Activated CD8-positive, alpha-beta T cell treated with anti-CD3 and anti-CD28 coated beads, Interleukin-2, amount 10 ng/mL, durations not matched to agents 7 days and 5 days (primary cell): ENCODE results near the gene OR6A2. TPM values are rescaled to one million over a fixed set of nuclear protein-coding genes. Genes with fewer than 3 reads are reported as not detected.

Source experiments
- ATAC-seq: fragments of 150-1000 bp; cut with Tn5 transposase; one replicate; pipeline ENCODE4 v1.10.0; 2021; ENCODE audit warnings: moderate library complexity
- CTCF ChIA-PET: fragments of 350-600 bp; sonication (Branson Sonifier 250); formaldehyde crosslinking; loops from one replicate; lab custom pipeline; 2021; ENCODE audit warnings: antibody characterized with exemption; lab: Charles Lee
- POLR2A ChIA-PET: fragments of 350-600 bp; sonication (Branson Sonifier 250); formaldehyde crosslinking; loops from one replicate; lab custom pipeline; 2021; ENCODE audit warnings: antibody characterized with exemption; lab: Charles Lee
- DNase-seq: peaks from one replicate; pipeline ENCODE4 v3.0.0-alpha.2; 2020
- H3K27ac Mint-ChIP-seq: one replicate; pipeline ENCODE4 v1.8.0; 2021; ENCODE audit warnings: mild to moderate bottlenecking, mixed read lengths
- H3K27me3 Mint-ChIP-seq: one replicate; pipeline ENCODE4 v1.8.0; 2021; ENCODE audit warnings: low read depth, mixed read lengths
- H3K36me3 Mint-ChIP-seq: one replicate; pipeline ENCODE4 v1.8.0; 2021; ENCODE audit warnings: low read depth, mixed read lengths
- H3K4me1 Mint-ChIP-seq: one replicate; pipeline ENCODE4 v1.8.0; 2021; ENCODE audit warnings: low read depth, mixed read lengths
- H3K4me3 Mint-ChIP-seq: one replicate; pipeline ENCODE4 v1.8.0; 2021; ENCODE audit warnings: mild to moderate bottlenecking, mixed read lengths
- H3K9me3 Mint-ChIP-seq: one replicate; pipeline ENCODE4 v1.8.0; 2022; ENCODE audit warnings: mixed read lengths; ENCODE audit not compliant: insufficient read depth
- total RNA-seq, 2 experiments: library from RNA; stranded (reverse); gene quantifications; one replicate each; pipeline ENCODE4 v1.2.3, GENCODE V29; 2021

OR6A2 gene
- total RNA-seq = under 1 TPM; 0.05 TPM

- Mint-ChIP-seq H3K4me1 (no peaks in the 10 kb centered on the region), H3K9me3 (no peaks in the 10 kb centered on the region), H3K27me3 (peaks cover 8% of the 10 kb centered on the region), H3K4me3 (no peak within 1 kb of the TSS), H3K36me3 (no peaks in the 10 kb centered on the region), H3K27ac (no peak within 1 kb of the TSS)
- CTCF ChIA-PET = no interaction called here
- POLR2A ChIA-PET = no interaction called here
- DNase-seq (no peak), ATAC-seq (no peak)
Observed at GRCh38 chr11:6799402-6799801, at the start of gene OR6A2. Gene OR6A2, minus strand, starts transcription at chr11:6799689. Its CDS starts 3,981 bp downstream, at chr11:6795708.

GRCh38 chr11:6845383-6845782 is 45.9 kb upstream of the OR6A2 start, which contains the start of gene OR10A5:
Gene OR10A5, plus strand, starts transcription at chr11:6845683. Its CDS starts 0 bp downstream, at chr11:6845683.
- CTCF ChIA-PET = no interaction called here
- ATAC-seq (no peak), DNase-seq (no peak)
- no peak within 1 kb of the TSS for H3K4me3 Mint-ChIP-seq
- no peak within 1 kb of the TSS for H3K27ac Mint-ChIP-seq
- POLR2A ChIA-PET = no interaction called here
- no peaks in the 10 kb centered on the region for H3K4me1 Mint-ChIP-seq
- no peaks in the 10 kb centered on the region for H3K36me3 Mint-ChIP-seq
- no peaks in the 10 kb centered on the region for H3K9me3 Mint-ChIP-seq
- peaks cover 3% of the 10 kb centered on the region for H3K27me3 Mint-ChIP-seq

- Mint-ChIP-seq H3K4me1 (no peaks in the 10 kb centered on the region), H3K36me3 (no peaks in the 10 kb centered on the region), H3K27me3 (peaks cover 5% of the 10 kb centered on the region), H3K27ac (no peak overlapping the region), H3K4me3 (no peak overlapping the region), H3K9me3 (no peaks in the 10 kb centered on the region)
- DNase-seq (no peak), ATAC-seq (no peak)
- ChIA-PET POLR2A (no interaction called here), CTCF (no interaction called here)
Observed at GRCh38 chr11:6844356-6844755, 44.9 kb upstream of the OR6A2 start.

GRCh38 chr11:6843670-6844069 is 44.2 kb upstream of the OR6A2 start:
- no peaks in the 10 kb centered on the region for H3K4me1 Mint-ChIP-seq
- POLR2A ChIA-PET = no interaction called here
- CTCF ChIA-PET = no interaction called here

GRCh38 chr11:6841694-6842093 is 42.2 kb upstream of the OR6A2 start:
- Mint-ChIP-seq H3K9me3 (no peaks in the 10 kb centered on the region), H3K27me3 (peaks cover 7% of the 10 kb centered on the region), H3K4me3 (no peak overlapping the region), H3K36me3 (no peaks in the 10 kb centered on the region), H3K27ac (no peak overlapping the region), H3K4me1 (no peaks in the 10 kb centered on the region)
- no peak for DNase-seq
- POLR2A ChIA-PET = no interaction called here
- CTCF ChIA-PET = no interaction called here
- no peak for ATAC-seq

More at GRCh38 chr11:6843670-6844069, 44.2 kb upstream of the OR6A2 start:
- ATAC-seq (no peak), DNase-seq (no peak)
- no peak overlapping the region for H3K27ac Mint-ChIP-seq
- H3K9me3 Mint-ChIP-seq = no peaks in the 10 kb centered on the region
- H3K36me3 Mint-ChIP-seq = no peaks in the 10 kb centered on the region
- no peak overlapping the region for H3K4me3 Mint-ChIP-seq
- peaks cover 5% of the 10 kb centered on the region for H3K27me3 Mint-ChIP-seq

DNA sequence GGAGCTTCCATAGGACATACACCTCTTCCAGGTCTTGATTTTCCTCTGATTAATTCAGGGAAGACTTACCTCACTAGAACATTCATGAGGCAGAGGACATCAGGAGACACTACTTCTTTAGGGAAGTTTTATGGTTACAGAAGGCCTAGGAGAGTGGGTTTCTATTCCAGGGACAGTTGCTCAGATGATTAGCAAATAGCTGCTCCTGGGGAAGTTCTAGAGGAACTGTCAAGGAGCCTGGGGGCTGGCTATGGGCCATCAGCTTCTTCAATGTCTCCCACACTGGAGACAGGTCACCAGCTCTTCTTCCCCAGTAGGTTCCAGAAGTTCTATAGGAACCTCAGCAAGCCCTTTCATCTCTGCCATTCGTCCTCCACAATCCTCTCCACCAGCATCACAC is 34.5 kb upstream of the OR6A2 start:
- POLR2A ChIA-PET = no interaction called here
- ATAC-seq (no peak), DNase-seq (no peak)
- CTCF ChIA-PET = interaction anchor here (1.9 kb wide), 1 partner anchor 22 kb away, joined by 9 read pairs; no protein-coding TSS in a partner anchor
- H3K36me3 Mint-ChIP-seq = no peaks in the 10 kb centered on the region
- H3K27me3 Mint-ChIP-seq = peaks cover 2% of the 10 kb centered on the region
- no peak overlapping the region for H3K27ac Mint-ChIP-seq
- H3K9me3 Mint-ChIP-seq = no peaks in the 10 kb centered on the region
- H3K4me3 Mint-ChIP-seq = no peak overlapping the region
- no peaks in the 10 kb centered on the region for H3K4me1 Mint-ChIP-seq

GRCh38 chr11:6833356-6833755 is 33.9 kb upstream of the OR6A2 start:
- POLR2A ChIA-PET = no interaction called here
- Mint-ChIP-seq H3K27me3 (peaks cover 2% of the 10 kb centered on the region), H3K4me1 (no peaks in the 10 kb centered on the region), H3K9me3 (no peaks in the 10 kb centered on the region), H3K36me3 (no peaks in the 10 kb centered on the region), H3K4me3 (no peak overlapping the region), H3K27ac (no peak overlapping the region)
- CTCF ChIA-PET = interaction anchor here (1.9 kb wide), 1 partner anchor 21 kb away, joined by 9 read pairs; no protein-coding TSS in a partner anchor
- no peak for DNase-seq
- no peak for ATAC-seq

GRCh38 chr11:6828103-6828502 is 28.6 kb upstream of the OR6A2 start:
- Mint-ChIP-seq H3K36me3 (no peaks in the 10 kb centered on the region), H3K27ac (no peak overlapping the region), H3K27me3 (no peaks in the 10 kb centered on the region), H3K4me3 (no peak overlapping the region), H3K9me3 (no peaks in the 10 kb centered on the region), H3K4me1 (no peaks in the 10 kb centered on the region)
- DNase-seq (no peak), ATAC-seq (no peak)
- ChIA-PET POLR2A (no interaction called here), CTCF (no interaction called here)

GRCh38 chr11:6825231-6825744 is 25.8 kb upstream of the OR6A2 start:
- no peak for ATAC-seq
- CTCF ChIA-PET = no interaction called here
- POLR2A ChIA-PET = no interaction called here
- peaks cover 6% of the 10 kb centered on the region for H3K27me3 Mint-ChIP-seq
- no peaks in the 10 kb centered on the region for H3K4me1 Mint-ChIP-seq
- H3K36me3 Mint-ChIP-seq = no peaks in the 10 kb centered on the region
- no peak for DNase-seq
- H3K27ac Mint-ChIP-seq = no peak overlapping the region
- no peak overlapping the region for H3K4me3 Mint-ChIP-seq
- no peaks in the 10 kb centered on the region for H3K9me3 Mint-ChIP-seq

- CTCF ChIA-PET = interaction anchor here (1.3 to 2.6 kb wide), 2 partner anchors 12 to 86 kb away, joined by 3 to 12 read pairs; no protein-coding TSS in a partner anchor
- no peak overlapping the region for H3K4me3 Mint-ChIP-seq
- no peaks in the 10 kb centered on the region for H3K9me3 Mint-ChIP-seq
- no peaks in the 10 kb centered on the region for H3K36me3 Mint-ChIP-seq
- DNase-seq (no peak), ATAC-seq (no peak)
- H3K27ac Mint-ChIP-seq = no peak overlapping the region
- POLR2A ChIA-PET = no interaction called here
- peaks cover 9% of the 10 kb centered on the region for H3K27me3 Mint-ChIP-seq
- no peaks in the 10 kb centered on the region for H3K4me1 Mint-ChIP-seq
Observed at GRCh38 chr11:6824136-6824823, 24.8 kb upstream of the OR6A2 start.

DNA sequence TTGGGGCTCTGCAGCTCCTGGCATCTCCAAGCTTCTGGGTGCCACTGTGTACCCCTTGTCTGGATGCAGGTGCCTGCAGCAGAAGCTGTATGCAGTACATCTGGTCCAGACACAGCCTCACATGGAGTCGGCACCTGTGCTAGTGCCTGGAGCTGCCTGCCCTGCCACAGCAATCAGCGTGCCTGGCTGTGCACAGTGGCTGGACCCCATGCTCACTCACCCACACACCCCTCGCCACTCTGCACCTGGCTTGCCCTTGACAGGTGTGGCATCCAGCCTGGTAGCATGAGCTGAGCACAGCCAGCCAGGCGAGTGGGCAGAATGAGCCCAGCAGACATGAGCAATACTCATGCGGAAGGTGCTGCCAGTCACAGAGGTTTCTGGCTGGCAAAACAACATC is 19.5 kb upstream of the OR6A2 start:
- Mint-ChIP-seq H3K27me3 (peaks cover 9% of the 10 kb centered on the region), H3K4me3 (no peak overlapping the region), H3K9me3 (no peaks in the 10 kb centered on the region), H3K36me3 (no peaks in the 10 kb centered on the region), H3K4me1 (no peaks in the 10 kb centered on the region), H3K27ac (no peak overlapping the region)
- CTCF ChIA-PET = no interaction called here
- DNase-seq (no peak), ATAC-seq (no peak)
- POLR2A ChIA-PET = no interaction called here

GRCh38 chr11:6817694-6818093 is 18.2 kb upstream of the OR6A2 start:
- no peaks in the 10 kb centered on the region for H3K36me3 Mint-ChIP-seq
- H3K4me1 Mint-ChIP-seq = no peaks in the 10 kb centered on the region
- H3K4me3 Mint-ChIP-seq = no peak overlapping the region
- H3K9me3 Mint-ChIP-seq = no peaks in the 10 kb centered on the region
- peaks cover 13% of the 10 kb centered on the region for H3K27me3 Mint-ChIP-seq
- no peak overlapping the region for H3K27ac Mint-ChIP-seq
- no peak for ATAC-seq
- ChIA-PET CTCF (no interaction called here), POLR2A (no interaction called here)
- DNase-seq = no peak
